Measurements from ENCODE around the gene JAK1. TPM values are rescaled to one million over a fixed set of nuclear protein-coding genes. Genes with fewer than 3 reads are reported as not detected.
"Not testable (repeated sequence)": the region's sequence is repeated elsewhere in the genome, so short reads cannot be mapped to it uniquely, and the experiment has no call there.

Gene JAK1
- total RNA-seq, 4 donors from 2014 or later = 112 to 158 (median 135) TPM

- H3K4me1 ChIP-seq = peaks cover 49 to 73% (median 69%) of the 10 kb centered on the region in 4 donors
- 69% methylated on average over 2 of the region's 2 CpGs for WGBS
Observed at GRCh38 chr1:64921771-64922170, 44.6 kb downstream of the JAK1 start.

DNA sequence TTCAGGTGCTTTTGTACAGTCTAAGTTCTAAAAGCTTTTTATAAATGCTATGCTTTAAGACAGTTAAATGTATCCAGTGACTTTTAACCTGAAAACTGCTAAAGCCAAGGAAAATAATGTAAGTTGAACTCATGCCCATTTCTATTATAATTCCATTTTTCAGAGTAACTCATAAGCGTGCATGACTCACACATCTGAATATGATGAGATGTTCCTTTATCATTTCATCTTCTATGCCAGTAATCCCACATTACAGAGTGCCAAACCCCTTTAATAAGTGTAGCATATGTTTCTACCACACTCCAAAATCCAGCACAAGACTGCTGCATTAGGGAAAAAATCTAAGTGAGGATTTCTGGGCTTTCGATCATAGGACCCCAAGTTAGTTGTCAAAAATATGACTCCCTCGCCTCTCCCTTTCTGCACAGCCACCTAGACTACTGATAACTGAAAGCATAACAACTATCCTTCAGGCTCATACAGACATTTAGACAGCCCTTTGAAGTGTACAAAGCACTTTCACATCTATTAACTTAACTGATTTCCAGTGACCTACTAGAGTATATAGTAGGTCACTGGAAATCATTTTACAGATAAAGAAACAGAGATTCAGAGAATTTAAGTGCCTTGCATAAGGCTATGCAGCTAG lies 45.3 kb downstream of the JAK1 start:
- intact Hi-C loops (cut with DNase I) = no loop called here
- DNase-seq (ENCODE audit: extremely low spot score) = peak; percentile 21
- no peak overlapping the region for H3K4me3 ChIP-seq
- H3K27ac ChIP-seq (replicated peaks in 1 of 4) = peak overlapping the region in 2 of 4 donors; percentile 2 to 25
- 47% methylated on average over 3 of the region's 3 CpGs for WGBS
- H3K4me1 ChIP-seq = peaks cover 50 to 74% (median 72%) of the 10 kb centered on the region in 4 donors
- TF ChIP-seq POLR2A (IDR thresholded peaks at IDR 0.05; ENCODE audit: low read depth) = no peak
- TF ChIP-seq, protein P1, sequence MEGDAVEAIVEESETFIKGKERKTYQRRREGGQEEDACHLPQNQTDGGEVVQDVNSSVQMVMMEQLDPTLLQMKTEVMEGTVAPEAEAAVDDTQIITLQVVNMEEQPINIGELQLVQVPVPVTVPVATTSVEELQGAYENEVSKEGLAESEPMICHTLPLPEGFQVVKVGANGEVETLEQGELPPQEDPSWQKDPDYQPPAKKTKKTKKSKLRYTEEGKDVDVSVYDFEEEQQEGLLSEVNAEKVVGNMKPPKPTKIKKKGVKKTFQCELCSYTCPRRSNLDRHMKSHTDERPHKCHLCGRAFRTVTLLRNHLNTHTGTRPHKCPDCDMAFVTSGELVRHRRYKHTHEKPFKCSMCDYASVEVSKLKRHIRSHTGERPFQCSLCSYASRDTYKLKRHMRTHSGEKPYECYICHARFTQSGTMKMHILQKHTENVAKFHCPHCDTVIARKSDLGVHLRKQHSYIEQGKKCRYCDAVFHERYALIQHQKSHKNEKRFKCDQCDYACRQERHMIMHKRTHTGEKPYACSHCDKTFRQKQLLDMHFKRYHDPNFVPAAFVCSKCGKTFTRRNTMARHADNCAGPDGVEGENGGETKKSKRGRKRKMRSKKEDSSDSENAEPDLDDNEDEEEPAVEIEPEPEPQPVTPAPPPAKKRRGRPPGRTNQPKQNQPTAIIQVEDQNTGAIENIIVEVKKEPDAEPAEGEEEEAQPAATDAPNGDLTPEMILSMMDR (IDR thresholded peaks at IDR 0.05) = no peak
- no peak for TF ChIP-seq EP300 (IDR thresholded peaks at IDR 0.05)
- no peaks in the 10 kb centered on the region for H3K9me3 ChIP-seq
- no peaks in the 10 kb centered on the region for H3K27me3 ChIP-seq
- no peaks in the 10 kb centered on the region for H3K36me3 ChIP-seq

More at GRCh38 chr1:64921771-64922170, 44.6 kb downstream of the JAK1 start:
- Histone ChIP-seq H3K36me3 (no peaks in the 10 kb centered on the region), H3K27me3 (no peaks in the 10 kb centered on the region), H3K4me3 (no peak overlapping the region), H3K27ac (replicated peaks in 1 of 4) (no peak overlapping the region), H3K9me3 (no peaks in the 10 kb centered on the region)
- TF ChIP-seq EP300 (IDR thresholded peaks at IDR 0.05) (no peak), POLR2A (IDR thresholded peaks at IDR 0.05; ENCODE audit: low read depth) (no peak), POLR2AphosphoS5 (IDR thresholded peaks at IDR 0.05) (no peak)
- TF ChIP-seq, protein P1 (IDR thresholded peaks at IDR 0.05) = no peak
- intact Hi-C loops (cut with DNase I) = no loop called here
- DNase-seq (ENCODE audit: extremely low spot score) = peak; percentile 57

DNA sequence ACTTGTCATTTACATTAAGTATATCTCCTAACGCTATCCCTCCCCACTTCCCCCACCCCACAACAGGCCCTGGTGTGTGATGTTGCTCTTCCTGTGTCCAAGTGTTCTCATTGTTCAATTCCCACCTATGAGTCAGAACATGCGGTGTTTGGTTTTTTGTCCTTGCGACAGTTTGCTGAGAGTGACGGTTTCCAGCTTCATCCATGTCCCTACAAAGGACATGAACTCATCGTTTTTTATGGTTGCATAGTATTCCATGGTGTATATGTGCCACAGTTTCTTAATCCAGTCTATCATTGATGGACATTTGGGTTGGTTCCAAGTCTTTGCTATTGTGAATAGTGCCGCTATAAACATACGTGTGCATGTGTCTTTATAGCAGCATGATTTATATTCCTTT lies 47.2 kb downstream of the JAK1 start:
- 92% methylated on average over 7 of the region's 7 CpGs for WGBS
- intact Hi-C loops (cut with DNase I); DNase-seq (ENCODE audit: extremely low spot score); H3K36me3 ChIP-seq; H3K9me3 ChIP-seq; H3K27ac ChIP-seq (replicated peaks in 1 of 4); H3K27me3 ChIP-seq; H3K4me3 ChIP-seq: not testable (repeated sequence)
- H3K4me1 ChIP-seq = peaks cover 54 to 80% (median 72%) of the 10 kb centered on the region in 4 donors

GRCh38 chr1:64917907-64918306 lies 48.4 kb downstream of the JAK1 start:
- Histone ChIP-seq H3K27ac (replicated peaks in 1 of 4) (peak overlapping the region in 3 of 4 donors; percentile 15 to 42 (median 29)), H3K27me3 (no peaks in the 10 kb centered on the region), H3K9me3 (no peaks in the 10 kb centered on the region), H3K4me3 (no peak overlapping the region), H3K4me1 (peaks cover 56 to 84% (median 77%) of the 10 kb centered on the region in 4 donors), H3K36me3 (no peaks in the 10 kb centered on the region)
- DNase-seq (ENCODE audit: extremely low spot score) = no peak
- intact Hi-C loops (cut with DNase I) = no loop called here
- TF ChIP-seq, protein P1 (IDR thresholded peaks at IDR 0.05) = no peak
- TF ChIP-seq EP300 (IDR thresholded peaks at IDR 0.05) (no peak), POLR2AphosphoS5 (IDR thresholded peaks at IDR 0.05) (no peak), POLR2A (IDR thresholded peaks at IDR 0.05; ENCODE audit: low read depth) (no peak)

GRCh38 chr1:64917328-64917861 lies 49.0 kb downstream of the JAK1 start:
- Histone ChIP-seq H3K27ac (replicated peaks in 1 of 4) (peak overlapping the region; percentile 15 to 42 (median 27)), H3K27me3 (no peaks in the 10 kb centered on the region), H3K4me3 (no peak overlapping the region), H3K9me3 (no peaks in the 10 kb centered on the region), H3K4me1 (peaks cover 56 to 81% (median 74%) of the 10 kb centered on the region in 4 donors), H3K36me3 (no peaks in the 10 kb centered on the region)
- TF ChIP-seq POLR2A (IDR thresholded peaks at IDR 0.05; ENCODE audit: low read depth) = no peak
- TF ChIP-seq POLR2AphosphoS5 (IDR thresholded peaks at IDR 0.05) = peak; percentile 21 to 48
- intact Hi-C loops (cut with DNase I) = no loop called here
- DNase-seq (ENCODE audit: extremely low spot score) = peak; percentile 94
- WGBS = 35% methylated on average over 3 of the region's 3 CpGs

Data from esophagus muscularis mucosa (tissue), 4 donors.